Thoracic aorta (tissue), 2 donors: ENCODE results near the gene GNB1L. TPM values are rescaled to one million over a fixed set of nuclear protein-coding genes. Genes with fewer than 3 reads are reported as not detected.

ENCODE experiments used
- ATAC-seq: fragments of 150-250 bp; one replicate; pipeline ENCODE4 v1.8.0; 2017; ENCODE audit warnings: low read depth; ENCODE audit not compliant: insufficient number of reproducible peaks, low FRiP score
- DNase-seq: peaks from one replicate; pipeline ENCODE4 v3.0.0-alpha.2; 2020; ENCODE audit warnings: low spot score
- H3K27ac ChIP-seq, 2 donors: fragments of 200-600 bp; sonication (generic); 1 replicate in 1 of 2; 2 replicates in 1 of 2; pipeline ENCODE4 v1.5.1; 2016; ENCODE audit warnings: mild to moderate bottlenecking in 2 of 2, moderate library complexity in 2 of 2
- H3K27me3 ChIP-seq: fragments of 200-600 bp; sonication (generic); replicated peaks from 2 replicates; pipeline ENCODE4 v1.6.0; 2016; ENCODE audit warnings: mild to moderate bottlenecking; ENCODE audit not compliant: insufficient read depth
- H3K36me3 ChIP-seq: fragments of 200-600 bp; sonication (generic); one replicate; pipeline ENCODE4 v1.5.1; 2016
- H3K4me1 ChIP-seq, 2 donors: fragments of 200-600 bp; sonication (generic); 1 replicate in 1 of 2; 2 replicates in 1 of 2; pipeline versions ENCODE4 v1.5.1 to v1.6.0; 2016; ENCODE audit warnings: low read depth in 2 of 2, mild to moderate bottlenecking in 1 of 2; ENCODE audit not compliant: control insufficient read depth in 1 of 2
- H3K4me3 ChIP-seq: fragments of 200-600 bp; sonication (generic); 2 replicates; pipeline ENCODE4 v1.5.1; 2016; ENCODE audit warnings: mild to moderate bottlenecking
- H3K9me3 ChIP-seq: fragments of 200-600 bp; sonication (generic); 2 replicates; pipeline ENCODE4 v1.5.1; 2016
- CTCF ChIP-seq: fragments of 200-600 bp; sonication (generic); IDR thresholded peaks from one replicate; pipeline ENCODE4 v1.5.1; 2019; ENCODE audit warnings: antibody characterized with exemption
- total RNA-seq, 2 donors: library from RNA; depleted of rRNA; stranded (reverse); fragments of >200 nt; gene quantifications; one replicate each; pipeline versions ENCODE4 v1.1.0 to v1.2.3, GENCODE V29; 2016

The GNB1L gene
- total RNA-seq, 2 donors from 2014 or later, result 2.3 to 7.7 TPM

GRCh38 chr22:19846620-19847344 is 7.9 kb downstream of the GNB1L start:
- no peak for TF ChIP-seq CTCF

GRCh38 chr22:19845054-19845722 is 9.5 kb downstream of the GNB1L start:
- Histone ChIP-seq H3K27me3 (no peaks in the 10 kb centered on the region), H3K4me1 (peaks cover 17 to 23% of the 10 kb centered on the region in 2 donors), H3K27ac (peak overlapping the region; percentile 79 to 82), H3K4me3 (peak overlapping the region; percentile 48), H3K9me3 (no peaks in the 10 kb centered on the region), H3K36me3 (peaks cover 3% of the 10 kb centered on the region)
- TF ChIP-seq CTCF, result no peak
- no peak for ATAC-seq
- no peak for DNase-seq

More at GRCh38 chr22:19846620-19847344, 7.9 kb downstream of the GNB1L start:
- Histone ChIP-seq H3K27me3 (no peaks in the 10 kb centered on the region), H3K4me3 (no peak overlapping the region), H3K4me1 (peaks cover 17 to 23% of the 10 kb centered on the region in 2 donors), H3K36me3 (peaks cover 15% of the 10 kb centered on the region), H3K9me3 (no peaks in the 10 kb centered on the region), H3K27ac (no peak overlapping the region)
- no peak for DNase-seq
- no peak for ATAC-seq

- DNase-seq (no peak), ATAC-seq (peak; percentile 24)
- H3K27me3 ChIP-seq, result no peaks in the 10 kb centered on the region
- peak overlapping the region; percentile 79 to 82 for H3K27ac ChIP-seq
- H3K9me3 ChIP-seq, result no peaks in the 10 kb centered on the region
- peak overlapping the region; percentile 48 for H3K4me3 ChIP-seq
- TF ChIP-seq CTCF, result peak; percentile 40
- H3K4me1 ChIP-seq, result peaks cover 17 to 23% of the 10 kb centered on the region in 2 donors
- no peaks in the 10 kb centered on the region for H3K36me3 ChIP-seq
These were observed 10.2 kb downstream of the GNB1L start for GRCh38 chr22:19844377-19845053.

GRCh38 chr22:19843857-19844376 is 10.8 kb downstream of the GNB1L start:
- no peak for DNase-seq
- peak overlapping the region; percentile 48 for H3K4me3 ChIP-seq
- H3K27ac ChIP-seq, result peak overlapping the region; percentile 79 to 82
- peaks cover 17 to 23% of the 10 kb centered on the region in 2 donors for H3K4me1 ChIP-seq
- H3K27me3 ChIP-seq, result no peaks in the 10 kb centered on the region
- ATAC-seq, result no peak
- no peaks in the 10 kb centered on the region for H3K9me3 ChIP-seq
- TF ChIP-seq CTCF, result no peak
- H3K36me3 ChIP-seq, result no peaks in the 10 kb centered on the region
